ENCODE results near the gene MAP4K4. TPM values are rescaled to one million over a fixed set of nuclear protein-coding genes. Genes with fewer than 3 reads are reported as not detected.

The MAP4K4 gene
- polyA plus RNA-seq, 1 experiment, result 158 TPM

DNA sequence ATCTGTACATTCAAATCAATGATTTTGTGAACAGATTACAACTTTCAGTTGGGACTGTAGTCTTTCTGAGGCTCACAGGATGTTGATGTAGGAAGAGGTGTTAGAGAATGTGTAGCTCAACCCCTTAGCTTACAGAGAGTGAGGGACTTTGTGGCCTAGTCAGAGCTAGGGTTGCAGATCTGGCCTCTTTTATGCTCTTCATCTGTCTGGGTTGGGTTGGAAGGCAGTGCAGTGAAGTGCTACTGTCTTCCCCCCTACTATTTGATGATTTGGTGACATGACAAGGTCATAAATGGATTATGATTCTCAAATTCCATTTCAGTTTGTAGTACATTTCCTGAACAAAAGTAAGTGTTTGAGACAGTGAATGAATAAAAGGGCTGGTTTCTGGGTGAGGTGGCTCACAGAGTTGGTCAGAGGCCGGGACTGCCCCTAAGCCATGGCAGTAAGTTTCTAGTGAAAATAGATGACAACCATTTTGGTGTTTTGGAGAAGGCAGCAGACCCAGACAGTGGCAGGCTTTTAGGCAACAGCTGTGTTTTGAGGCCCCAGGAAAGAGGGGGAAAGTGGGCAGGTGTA lies 21.6 kb downstream of the MAP4K4 start:
- Histone ChIP-seq H3K9me3 (ENCODE audit: control insufficient read depth, insufficient read depth, low read length) (no peaks in the 10 kb centered on the region), H3K4me3 (ENCODE audit: low read depth, low read length) (no peak overlapping the region), H3K27ac (ENCODE audit: low read depth, low read length) (no peak overlapping the region), H3K27me3 (ENCODE audit: control insufficient read depth, insufficient read depth, low read length) (no peaks in the 10 kb centered on the region)
- no peak for DNase-seq (ENCODE audit: low read depth, low spot score)
- POLR2A ChIA-PET, result no interaction called here
- CTCF ChIA-PET, result interaction anchor here (1.4 kb wide), 1 partner anchor 300 kb away, joined by 4 read pairs; no protein-coding TSS in a partner anchor
- TF ChIP-seq, protein P1, sequence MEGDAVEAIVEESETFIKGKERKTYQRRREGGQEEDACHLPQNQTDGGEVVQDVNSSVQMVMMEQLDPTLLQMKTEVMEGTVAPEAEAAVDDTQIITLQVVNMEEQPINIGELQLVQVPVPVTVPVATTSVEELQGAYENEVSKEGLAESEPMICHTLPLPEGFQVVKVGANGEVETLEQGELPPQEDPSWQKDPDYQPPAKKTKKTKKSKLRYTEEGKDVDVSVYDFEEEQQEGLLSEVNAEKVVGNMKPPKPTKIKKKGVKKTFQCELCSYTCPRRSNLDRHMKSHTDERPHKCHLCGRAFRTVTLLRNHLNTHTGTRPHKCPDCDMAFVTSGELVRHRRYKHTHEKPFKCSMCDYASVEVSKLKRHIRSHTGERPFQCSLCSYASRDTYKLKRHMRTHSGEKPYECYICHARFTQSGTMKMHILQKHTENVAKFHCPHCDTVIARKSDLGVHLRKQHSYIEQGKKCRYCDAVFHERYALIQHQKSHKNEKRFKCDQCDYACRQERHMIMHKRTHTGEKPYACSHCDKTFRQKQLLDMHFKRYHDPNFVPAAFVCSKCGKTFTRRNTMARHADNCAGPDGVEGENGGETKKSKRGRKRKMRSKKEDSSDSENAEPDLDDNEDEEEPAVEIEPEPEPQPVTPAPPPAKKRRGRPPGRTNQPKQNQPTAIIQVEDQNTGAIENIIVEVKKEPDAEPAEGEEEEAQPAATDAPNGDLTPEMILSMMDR (IDR thresholded peaks at IDR 0.05; ENCODE audit: low read depth, low read length), result no peak

DNA sequence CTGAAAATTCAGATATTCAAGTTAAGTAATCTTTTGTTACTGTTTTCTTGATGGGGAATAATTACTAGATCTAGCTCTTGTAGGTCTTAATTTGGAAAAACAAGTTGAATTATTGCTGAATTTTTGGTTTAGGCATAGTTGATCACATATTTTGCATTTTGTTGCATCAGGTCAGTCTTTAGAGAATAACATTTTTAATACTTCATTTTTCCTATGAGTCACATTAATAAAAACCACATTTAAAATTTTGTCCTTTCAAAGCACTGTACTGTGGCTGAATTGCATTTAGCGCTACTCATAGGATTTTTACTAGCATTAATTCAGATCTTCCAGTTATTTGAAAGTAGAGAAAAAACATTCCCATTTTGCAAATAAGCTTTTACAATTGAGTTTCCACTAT lies 23.2 kb downstream of the MAP4K4 start:
- CTCF ChIA-PET, result interaction anchor here (1.1 to 1.2 kb wide), 2 partner anchors 110 to 379 kb away, joined by 3 to 4 read pairs; no protein-coding TSS in a partner anchor
- Histone ChIP-seq H3K4me3 (ENCODE audit: low read depth, low read length) (no peak overlapping the region), H3K27ac (ENCODE audit: low read depth, low read length) (no peak overlapping the region), H3K9me3 (ENCODE audit: control insufficient read depth, insufficient read depth, low read length) (no peaks in the 10 kb centered on the region), H3K27me3 (ENCODE audit: control insufficient read depth, insufficient read depth, low read length) (no peaks in the 10 kb centered on the region)
- no peak for DNase-seq (ENCODE audit: low read depth, low spot score)
- TF ChIP-seq, protein P1 (IDR thresholded peaks at IDR 0.05; ENCODE audit: low read depth, low read length), result no peak
- POLR2A ChIA-PET, result interaction anchor here (0.7 kb wide), 1 partner anchor 87 kb away, joined by 6 read pairs; no protein-coding TSS in a partner anchor

DNA sequence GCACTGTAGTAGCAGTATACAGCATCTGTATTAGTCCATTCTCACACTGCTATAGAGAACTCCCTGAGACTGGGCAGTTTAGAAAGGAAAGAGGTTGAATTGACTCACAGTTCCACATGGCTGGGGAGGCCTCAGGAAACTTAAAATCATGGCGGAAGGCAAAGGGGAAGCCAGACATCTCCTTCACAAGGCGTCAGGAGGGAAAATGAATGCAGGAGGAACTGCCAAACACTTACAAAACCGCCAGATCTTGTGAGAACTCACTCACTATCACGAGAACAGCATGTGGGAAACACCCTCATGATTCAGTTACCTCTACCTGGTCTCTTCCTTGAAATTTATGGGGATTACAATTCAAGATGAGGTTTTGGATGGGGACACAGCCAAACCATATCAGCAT lies 25.4 kb downstream of the MAP4K4 start:
- CTCF ChIA-PET, result interaction anchor here (0.9 to 1.0 kb wide), 2 partner anchors 23 to 304 kb away, joined by 3 to 4 read pairs; no protein-coding TSS in a partner anchor
- Histone ChIP-seq H3K4me3 (ENCODE audit: low read depth, low read length) (no peak overlapping the region), H3K27ac (ENCODE audit: low read depth, low read length) (no peak overlapping the region), H3K9me3 (ENCODE audit: control insufficient read depth, insufficient read depth, low read length) (no peaks in the 10 kb centered on the region), H3K27me3 (ENCODE audit: control insufficient read depth, insufficient read depth, low read length) (no peaks in the 10 kb centered on the region)
- POLR2A ChIA-PET, result no interaction called here
- TF ChIP-seq, protein P1 (IDR thresholded peaks at IDR 0.05; ENCODE audit: low read depth, low read length), result no peak
- DNase-seq (ENCODE audit: low read depth, low spot score), result no peak

- Histone ChIP-seq H3K4me3 (ENCODE audit: low read depth, low read length) (no peak overlapping the region), H3K27ac (ENCODE audit: low read depth, low read length) (no peak overlapping the region), H3K9me3 (ENCODE audit: control insufficient read depth, insufficient read depth, low read length) (no peaks in the 10 kb centered on the region), H3K27me3 (ENCODE audit: control insufficient read depth, insufficient read depth, low read length) (no peaks in the 10 kb centered on the region)
- ChIA-PET CTCF (interaction anchor here (0.9 to 1.0 kb wide), 2 partner anchors 22 to 304 kb away, joined by 3 to 4 read pairs; no protein-coding TSS in a partner anchor), POLR2A (no interaction called here)
- no peak for DNase-seq (ENCODE audit: low read depth, low spot score)
- TF ChIP-seq, protein P1 (IDR thresholded peaks at IDR 0.05; ENCODE audit: low read depth, low read length), result no peak
Measured at GRCh38 chr2:101723371-101724124, 26.0 kb downstream of the MAP4K4 start.

GRCh38 chr2:101724125-101724474 lies 26.6 kb downstream of the MAP4K4 start:
- no peak for DNase-seq (ENCODE audit: low read depth, low spot score)
- POLR2A ChIA-PET, result no interaction called here
- Histone ChIP-seq H3K27me3 (ENCODE audit: control insufficient read depth, insufficient read depth, low read length) (no peaks in the 10 kb centered on the region), H3K4me3 (ENCODE audit: low read depth, low read length) (no peak overlapping the region), H3K9me3 (ENCODE audit: control insufficient read depth, insufficient read depth, low read length) (no peaks in the 10 kb centered on the region), H3K27ac (ENCODE audit: low read depth, low read length) (no peak overlapping the region)
- TF ChIP-seq, protein P1 (IDR thresholded peaks at IDR 0.05; ENCODE audit: low read depth, low read length), result no peak
- CTCF ChIA-PET, result interaction anchor here (1.0 kb wide), 1 partner anchor 305 kb away, joined by 4 read pairs; no protein-coding TSS in a partner anchor

Measured in AG04450 (cell line).